COR-L47 (cell line): Measurements from ENCODE around the gene NT5C1B.
A peak's percentile ranks its signal among the peaks of the same experiment; 100 is the strongest.

Experiments
- DNase-seq: peaks from one replicate; lab custom pipeline; 2025; lab: John Stamatoyannopoulos, UW

The NT5C1B gene

GRCh38 chr2:18550433-18550832 lies 38.9 kb downstream of the NT5C1B start:
- no peak for DNase-seq

GRCh38 chr2:18549083-18549482 lies 40.3 kb downstream of the NT5C1B start:
- no peak for DNase-seq

- no peak for DNase-seq
Observed at GRCh38 chr2:18548621-18549020, 40.7 kb downstream of the NT5C1B start.

GRCh38 chr2:18546567-18546966 lies 42.8 kb downstream of the NT5C1B start:
- peak; percentile 66 for DNase-seq

GRCh38 chr2:18545384-18545783 lies 44.0 kb downstream of the NT5C1B start:
- DNase-seq = no peak

GRCh38 chr2:18544171-18544570 lies 45.2 kb downstream of the NT5C1B start:
- DNase-seq = no peak

- DNase-seq = no peak
Observed at GRCh38 chr2:18540872-18541271, 48.5 kb downstream of the NT5C1B start.

- DNase-seq = no peak
Observed at GRCh38 chr2:18536697-18537096, 52.7 kb downstream of the NT5C1B start.

- DNase-seq = no peak
Observed at GRCh38 chr2:18536100-18536499, 53.3 kb downstream of the NT5C1B start.

- DNase-seq = no peak
Observed at GRCh38 chr2:18531194-18531593, 58.2 kb downstream of the NT5C1B start.

- DNase-seq = no peak
Observed at GRCh38 chr2:18527822-18528221, 61.5 kb downstream of the NT5C1B start.

- no peak for DNase-seq
Observed at GRCh38 chr2:18527326-18527725, 62.0 kb downstream of the NT5C1B start.

GRCh38 chr2:18526429-18526828 lies 62.9 kb downstream of the NT5C1B start:
- no peak for DNase-seq

- DNase-seq = no peak
Observed at GRCh38 chr2:18525852-18526251, 63.5 kb downstream of the NT5C1B start.

GRCh38 chr2:18525236-18525635 lies 64.1 kb downstream of the NT5C1B start:
- DNase-seq = no peak

- no peak for DNase-seq
Observed at GRCh38 chr2:18522484-18523146, 66.8 kb downstream of the NT5C1B start.

- DNase-seq = peak; percentile 41
Observed at GRCh38 chr2:18520451-18521425, 68.6 kb downstream of the NT5C1B start.

- no peak for DNase-seq
Observed at GRCh38 chr2:18519914-18520450, 69.4 kb downstream of the NT5C1B start.

GRCh38 chr2:18518116-18519111 lies 71.0 kb downstream of the NT5C1B start:
- no peak for DNase-seq

GRCh38 chr2:18517386-18517785 lies 72.0 kb downstream of the NT5C1B start:
- DNase-seq = no peak

- DNase-seq = no peak
Observed at GRCh38 chr2:18516112-18516511, 73.3 kb downstream of the NT5C1B start.
